Naive thymus-derived CD4-positive, alpha-beta T cell (primary cell): Measurements from ENCODE around the gene LGALS9B. TPM values are rescaled to one million over a fixed set of nuclear protein-coding genes. Genes with fewer than 3 reads are reported as not detected.
"Not testable (repeated sequence)": the region's sequence is repeated elsewhere in the genome, so short reads cannot be mapped to it uniquely, and the experiment has no call there.

ENCODE experiments used
- ATAC-seq: fragments of 150-1000 bp; cut with Tn5 transposase; 2 replicates; pipeline ENCODE4 v1.10.0; 2021; ENCODE audit warnings: mild to moderate bottlenecking, moderate library complexity
- CTCF ChIA-PET: fragments of 350-600 bp; sonication (Branson Sonifier 250); formaldehyde crosslinking; loops from one replicate; lab custom pipeline; 2021; ENCODE audit warnings: antibody characterized with exemption; lab: Charles Lee
- POLR2A ChIA-PET: fragments of 350-600 bp; sonication (Branson Sonifier 250); formaldehyde crosslinking; loops from one replicate; lab custom pipeline; 2021; ENCODE audit warnings: antibody characterized with exemption, inconsistent platforms; lab: Charles Lee
- DNase-seq, 9 donors: peaks; one replicate each; pipeline versions ENCODE4 v3.0.0 to v3.0.0-alpha.2; 2020 to 2022; ENCODE audit warnings: mixed read lengths in 1 of 9
- H3K27ac ChIP-seq: one replicate; pipeline ENCODE4 v1.7.0; 2013; ENCODE audit warnings: mild to moderate bottlenecking, low read depth, low read length, moderate library complexity
- H3K27me3 ChIP-seq, 2 donors: one replicate each; pipeline ENCODE4 v1.7.0; 2013; ENCODE audit warnings: low read length in 2 of 2, mild to moderate bottlenecking in 2 of 2, moderate library complexity in 2 of 2; ENCODE audit not compliant: control insufficient read depth in 2 of 2, insufficient read depth in 2 of 2
- H3K36me3 ChIP-seq, 3 experiments: 1 replicate in 2 of 3; 2 replicates in 1 of 3; pipeline ENCODE4 v1.7.0; 2013; ENCODE audit warnings: low read length in 3 of 3, mild to moderate bottlenecking in 3 of 3, moderate library complexity in 1 of 3; ENCODE audit not compliant: insufficient read depth in 3 of 3, control insufficient read depth in 2 of 3
- H3K4me1 ChIP-seq, 2 donors: one replicate each; pipeline ENCODE4 v1.7.0; 2013; ENCODE audit warnings: low read length in 2 of 2, mild to moderate bottlenecking in 2 of 2, moderate library complexity in 1 of 2; ENCODE audit not compliant: control insufficient read depth in 2 of 2, insufficient read depth in 2 of 2
- H3K4me3 ChIP-seq: 2 replicates; pipeline ENCODE4 v1.7.0; 2013; ENCODE audit warnings: mild to moderate bottlenecking, low read length
- H3K9me3 ChIP-seq, 3 experiments: 1 replicate in 2 of 3; 2 replicates in 1 of 3; pipeline ENCODE4 v1.7.0; 2013; ENCODE audit warnings: low read length in 3 of 3; ENCODE audit not compliant: control insufficient read depth in 2 of 3
- H3K27ac Mint-ChIP-seq, 9 donors: one replicate each; pipeline ENCODE4 v1.8.0; 2020 to 2022; ENCODE audit warnings: mixed read lengths in 9 of 9, mild to moderate bottlenecking in 8 of 9, moderate library complexity in 5 of 9, inconsistent platforms in 2 of 9
- H3K27me3 Mint-ChIP-seq, 5 donors: one replicate each; pipeline ENCODE4 v1.8.0; 2021 to 2022; ENCODE audit warnings: mixed read lengths in 5 of 5, mild to moderate bottlenecking in 1 of 5
- H3K36me3 Mint-ChIP-seq, 5 donors: one replicate each; pipeline ENCODE4 v1.8.0; 2020 to 2022; ENCODE audit warnings: mixed read lengths in 5 of 5, mild to moderate bottlenecking in 3 of 5, inconsistent platforms in 1 of 5
- H3K4me1 Mint-ChIP-seq, 7 donors: one replicate each; pipeline ENCODE4 v1.8.0; 2020 to 2022; ENCODE audit warnings: mixed read lengths in 7 of 7, mild to moderate bottlenecking in 3 of 7, inconsistent platforms in 1 of 7
- H3K4me3 Mint-ChIP-seq, 10 donors: one replicate each; pipeline ENCODE4 v1.8.0; 2020 to 2022; ENCODE audit warnings: mild to moderate bottlenecking in 10 of 10, mixed read lengths in 10 of 10, moderate library complexity in 6 of 10, inconsistent platforms in 2 of 10
- H3K9me3 Mint-ChIP-seq, 11 donors: one replicate each; pipeline ENCODE4 v1.8.0; 2020 to 2022; ENCODE audit warnings: mixed read lengths in 11 of 11, mild to moderate bottlenecking in 4 of 11, inconsistent platforms in 1 of 11, moderate library complexity in 1 of 11
- intact Hi-C, 2 donors: fragments of 100-400 bp; cut with micrococcal nuclease; formaldehyde crosslinking; loops; one replicate each; pipeline ENCODE4 v1.15.1; 2023
- polyA plus RNA-seq, 2 donors: library from polyadenylated mRNA; unstranded; fragments of 300-500 nt; fragmentation: Illumina TruSeq; gene quantifications; one replicate each; pipeline ENCODE4 v1.2.3, GENCODE V29; 2021
- total RNA-seq, 6 experiments: library from RNA in 5 of 6; stranded (reverse) in 5 of 6; gene quantifications; 1 replicate in 5 of 6; 2 replicates in 1 of 6; pipeline ENCODE4 v1.2.3 and lab custom pipeline; 2021 to 2026

Gene LGALS9B
- total and polyA plus RNA-seq, 7 experiments from 2014 or later = 0.24 to 0.83 TPM; not detected in 5

- intact Hi-C loops, ATAC-seq, H3K4me1 ChIP-seq, H3K4me1 Mint-ChIP-seq, H3K27ac Mint-ChIP-seq, H3K9me3 ChIP-seq, H3K4me3 Mint-ChIP-seq, H3K27me3 Mint-ChIP-seq, H3K27ac ChIP-seq, H3K4me3 ChIP-seq, H3K36me3 Mint-ChIP-seq, DNase-seq, CTCF ChIA-PET, H3K27me3 ChIP-seq, H3K36me3 ChIP-seq, H3K9me3 Mint-ChIP-seq, POLR2A ChIA-PET: not testable (repeated sequence)
These were observed 37.2 kb upstream of the LGALS9B start for GRCh38 chr17:20504388-20505066.

GRCh38 chr17:20501896-20502295 lies 34.6 kb upstream of the LGALS9B start:
- ATAC-seq = not testable (repeated sequence)

GRCh38 chr17:20500346-20500745 lies 33.0 kb upstream of the LGALS9B start:
- H3K4me3 Mint-ChIP-seq, POLR2A ChIA-PET, H3K27me3 Mint-ChIP-seq, H3K27ac Mint-ChIP-seq, DNase-seq, H3K36me3 ChIP-seq, H3K4me1 Mint-ChIP-seq, ATAC-seq, intact Hi-C loops, H3K9me3 ChIP-seq, H3K9me3 Mint-ChIP-seq, H3K4me1 ChIP-seq, H3K27ac ChIP-seq, CTCF ChIA-PET, H3K27me3 ChIP-seq, H3K4me3 ChIP-seq, H3K36me3 Mint-ChIP-seq: not testable (repeated sequence)

More at GRCh38 chr17:20501896-20502295, 34.6 kb upstream of the LGALS9B start:
- H3K27ac Mint-ChIP-seq, H3K36me3 Mint-ChIP-seq, H3K4me3 ChIP-seq, H3K4me3 Mint-ChIP-seq, H3K27me3 ChIP-seq, H3K27ac ChIP-seq, H3K36me3 ChIP-seq, H3K9me3 ChIP-seq, H3K27me3 Mint-ChIP-seq, POLR2A ChIA-PET, H3K9me3 Mint-ChIP-seq, H3K4me1 Mint-ChIP-seq, H3K4me1 ChIP-seq, DNase-seq, CTCF ChIA-PET, intact Hi-C loops: not testable (repeated sequence)

- H3K27me3 Mint-ChIP-seq, H3K9me3 Mint-ChIP-seq, H3K4me3 ChIP-seq, ATAC-seq, intact Hi-C loops, H3K27ac ChIP-seq, H3K27ac Mint-ChIP-seq, H3K27me3 ChIP-seq, H3K4me3 Mint-ChIP-seq, H3K4me1 ChIP-seq, CTCF ChIA-PET, POLR2A ChIA-PET, H3K36me3 ChIP-seq, H3K4me1 Mint-ChIP-seq, H3K36me3 Mint-ChIP-seq, DNase-seq, H3K9me3 ChIP-seq: not testable (repeated sequence)
These were observed 28.1 kb upstream of the LGALS9B start for GRCh38 chr17:20495420-20495819.

DNA sequence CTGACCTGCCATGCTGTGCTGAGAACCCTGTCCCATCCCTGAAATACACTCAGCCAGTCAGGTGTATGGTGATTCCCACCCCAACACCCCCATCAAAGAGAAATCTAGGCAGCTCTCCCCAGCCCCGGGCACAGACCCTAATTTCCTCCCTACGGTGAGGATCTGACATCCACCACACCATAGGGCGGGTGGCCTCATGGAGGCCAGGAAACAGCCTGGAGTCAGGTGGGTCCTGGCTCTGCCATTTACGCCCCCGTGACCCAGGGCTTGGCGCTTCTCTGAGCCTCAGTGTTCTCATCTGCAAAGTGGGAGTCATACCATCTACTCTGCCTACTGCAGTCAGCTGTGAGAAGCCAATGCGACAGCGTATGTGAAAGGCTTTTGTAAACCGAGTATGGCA lies 27.4 kb upstream of the LGALS9B start:
- POLR2A ChIA-PET, H3K36me3 Mint-ChIP-seq, H3K27ac ChIP-seq, H3K4me1 ChIP-seq, H3K9me3 Mint-ChIP-seq, DNase-seq, H3K9me3 ChIP-seq, H3K4me1 Mint-ChIP-seq, ATAC-seq, CTCF ChIA-PET, H3K4me3 ChIP-seq, H3K4me3 Mint-ChIP-seq, intact Hi-C loops, H3K27me3 Mint-ChIP-seq, H3K27ac Mint-ChIP-seq, H3K36me3 ChIP-seq, H3K27me3 ChIP-seq: not testable (repeated sequence)

DNA sequence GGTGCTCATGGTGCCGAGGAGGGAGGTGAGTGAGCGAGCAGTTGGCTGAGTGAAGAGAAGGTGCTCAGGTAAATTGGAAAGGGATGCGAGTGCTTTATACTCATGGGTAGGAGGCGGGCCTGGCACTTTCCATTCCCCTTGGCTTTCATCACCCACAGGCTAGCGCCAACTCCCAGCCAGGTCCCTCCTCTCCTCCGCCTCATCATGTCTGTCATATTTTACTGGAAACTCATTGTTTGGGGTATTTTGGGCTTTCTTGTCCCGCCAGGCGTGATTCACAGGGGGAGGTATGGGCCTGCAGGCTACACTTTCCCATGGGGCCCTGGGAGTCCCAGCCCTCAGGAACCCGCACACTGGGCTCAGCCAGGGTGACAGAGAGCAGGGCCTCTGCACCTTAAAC lies 26.8 kb upstream of the LGALS9B start:
- H3K27me3 Mint-ChIP-seq, H3K9me3 ChIP-seq, H3K4me1 ChIP-seq, ATAC-seq, H3K36me3 ChIP-seq, POLR2A ChIA-PET, intact Hi-C loops, H3K4me1 Mint-ChIP-seq, DNase-seq, H3K36me3 Mint-ChIP-seq, H3K4me3 ChIP-seq, H3K27me3 ChIP-seq, CTCF ChIA-PET, H3K27ac Mint-ChIP-seq, H3K27ac ChIP-seq, H3K4me3 Mint-ChIP-seq, H3K9me3 Mint-ChIP-seq: not testable (repeated sequence)

DNA sequence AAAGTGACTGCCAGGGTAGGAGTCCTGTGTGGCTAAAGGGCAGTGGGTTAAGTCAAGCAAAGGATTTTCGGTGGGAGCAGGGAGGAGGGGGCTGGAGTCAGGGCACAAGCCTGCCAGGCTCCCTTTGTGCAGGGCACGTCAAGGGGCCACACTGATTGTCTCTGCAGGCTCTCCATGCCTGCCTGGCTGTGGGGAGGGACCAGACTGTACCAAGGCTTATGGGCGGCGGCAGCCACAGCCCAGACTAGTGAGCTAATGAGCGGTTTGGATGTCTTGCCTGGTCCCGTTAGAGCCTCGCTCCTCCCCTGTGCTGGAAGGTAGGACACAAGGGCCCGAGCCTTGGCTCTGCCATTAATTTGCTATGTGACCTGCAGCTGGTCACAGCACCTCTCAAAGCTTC lies 25.6 kb upstream of the LGALS9B start:
- intact Hi-C loops, H3K4me1 Mint-ChIP-seq, H3K27ac Mint-ChIP-seq, H3K36me3 Mint-ChIP-seq, CTCF ChIA-PET, H3K27ac ChIP-seq, POLR2A ChIA-PET, H3K27me3 Mint-ChIP-seq, ATAC-seq, H3K4me3 Mint-ChIP-seq, H3K4me3 ChIP-seq, H3K36me3 ChIP-seq, H3K9me3 ChIP-seq, H3K4me1 ChIP-seq, DNase-seq, H3K27me3 ChIP-seq, H3K9me3 Mint-ChIP-seq: not testable (repeated sequence)
